ENCODE data around the gene RAB5B.

RAB5B gene

DNA sequence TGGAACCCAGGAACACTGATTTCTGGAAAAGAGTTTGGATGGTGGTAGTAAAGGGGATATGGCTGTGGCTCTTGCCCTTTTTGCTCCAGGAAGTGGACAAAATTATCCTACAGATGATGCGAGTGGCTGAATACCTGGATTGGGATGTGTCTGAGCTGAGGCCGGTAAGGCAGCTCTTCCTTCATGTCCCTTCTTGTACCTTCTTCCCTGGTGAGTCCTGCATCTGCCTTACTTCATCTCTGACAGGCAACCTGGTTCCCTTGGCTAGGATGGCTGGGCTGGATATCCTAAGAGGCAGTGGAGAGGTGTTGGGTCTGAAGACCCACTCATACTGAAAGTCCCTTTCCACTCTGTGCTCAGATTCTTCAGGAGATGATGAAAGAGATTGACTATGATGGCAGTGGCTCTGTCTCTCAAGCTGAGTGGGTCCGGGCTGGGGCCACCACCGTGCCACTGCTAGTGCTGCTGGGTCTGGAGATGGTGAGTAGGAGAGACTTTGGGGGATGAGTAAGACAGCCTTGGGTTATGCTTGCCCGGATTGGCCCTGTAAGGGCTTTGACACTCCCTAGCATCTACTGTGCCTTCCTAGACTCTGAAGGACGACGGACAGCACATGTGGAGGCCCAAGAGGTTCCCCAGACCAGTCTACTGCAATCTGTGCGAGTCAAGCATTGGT is 34.9 kb upstream of the RAB5B start:
- TF ChIP-seq, protein P1, sequence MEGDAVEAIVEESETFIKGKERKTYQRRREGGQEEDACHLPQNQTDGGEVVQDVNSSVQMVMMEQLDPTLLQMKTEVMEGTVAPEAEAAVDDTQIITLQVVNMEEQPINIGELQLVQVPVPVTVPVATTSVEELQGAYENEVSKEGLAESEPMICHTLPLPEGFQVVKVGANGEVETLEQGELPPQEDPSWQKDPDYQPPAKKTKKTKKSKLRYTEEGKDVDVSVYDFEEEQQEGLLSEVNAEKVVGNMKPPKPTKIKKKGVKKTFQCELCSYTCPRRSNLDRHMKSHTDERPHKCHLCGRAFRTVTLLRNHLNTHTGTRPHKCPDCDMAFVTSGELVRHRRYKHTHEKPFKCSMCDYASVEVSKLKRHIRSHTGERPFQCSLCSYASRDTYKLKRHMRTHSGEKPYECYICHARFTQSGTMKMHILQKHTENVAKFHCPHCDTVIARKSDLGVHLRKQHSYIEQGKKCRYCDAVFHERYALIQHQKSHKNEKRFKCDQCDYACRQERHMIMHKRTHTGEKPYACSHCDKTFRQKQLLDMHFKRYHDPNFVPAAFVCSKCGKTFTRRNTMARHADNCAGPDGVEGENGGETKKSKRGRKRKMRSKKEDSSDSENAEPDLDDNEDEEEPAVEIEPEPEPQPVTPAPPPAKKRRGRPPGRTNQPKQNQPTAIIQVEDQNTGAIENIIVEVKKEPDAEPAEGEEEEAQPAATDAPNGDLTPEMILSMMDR (IDR thresholded peaks at IDR 0.05; ENCODE audit: control extremely low read depth, extremely low read depth, low read depth, missing control alignments): no peak
- no peak for DNase-seq (ENCODE audit: extremely low spot score)
- ChIA-PET POLR2A (interaction anchor here (0.5 to 1.6 kb wide), 4 partner anchors 8 to 385 kb away, joined by 3 to 6 read pairs (median 4); partner anchors contain the start of gene RNF41), CTCF (interaction anchor here (0.6 to 7.0 kb wide), 31 partner anchors 10 to 200 kb away, joined by 3 to 92 read pairs (median 5); partner anchors contain the start of genes DGKA, GDF11, ORMDL2 and PYM1)

DNA sequence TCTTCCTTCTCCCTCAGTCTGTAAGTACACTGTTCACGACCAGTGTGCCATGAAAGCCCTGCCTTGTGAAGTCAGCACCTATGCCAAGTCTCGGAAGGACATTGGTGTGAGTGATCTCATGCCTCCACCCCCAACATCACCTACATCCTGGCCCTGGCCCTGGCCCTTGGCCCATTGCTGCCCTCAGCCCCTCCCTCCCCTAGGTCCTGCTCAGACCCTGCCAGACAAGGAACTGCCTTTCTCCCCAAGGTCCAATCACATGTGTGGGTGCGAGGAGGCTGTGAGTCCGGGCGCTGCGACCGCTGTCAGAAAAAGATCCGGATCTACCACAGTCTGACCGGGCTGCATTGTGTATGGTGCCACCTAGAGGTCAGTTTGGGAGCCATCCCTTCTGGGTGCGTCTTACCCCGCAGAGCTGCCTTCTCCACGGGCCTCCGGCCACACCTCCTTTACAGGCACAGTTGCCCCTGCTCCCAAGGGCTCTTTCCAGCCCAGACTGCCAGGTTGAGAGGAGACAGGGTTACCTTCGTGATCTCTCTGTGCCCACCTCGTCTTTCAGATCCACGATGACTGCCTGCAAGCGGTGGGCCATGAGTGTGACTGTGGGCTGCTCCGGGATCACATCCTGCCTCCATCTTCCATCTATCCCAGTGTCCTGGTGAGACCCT is 33.7 kb upstream of the RAB5B start:
- ChIA-PET CTCF (interaction anchor here (0.6 to 7.0 kb wide), 43 partner anchors 9 to 294 kb away, joined by 3 to 92 read pairs (median 4); partner anchors contain the start of genes DGKA, DNAJC14, GDF11 and ORMDL2), POLR2A (interaction anchor here (0.6 to 1.6 kb wide), 3 partner anchors 185 to 282 kb away, joined by 3 read pairs; partner anchors contain the start of gene RNF41)
- TF ChIP-seq, protein P1 (IDR thresholded peaks at IDR 0.05; ENCODE audit: control extremely low read depth, extremely low read depth, low read depth, missing control alignments): peak; percentile 89
- peak; percentile 86 for DNase-seq (ENCODE audit: extremely low spot score)

DNA sequence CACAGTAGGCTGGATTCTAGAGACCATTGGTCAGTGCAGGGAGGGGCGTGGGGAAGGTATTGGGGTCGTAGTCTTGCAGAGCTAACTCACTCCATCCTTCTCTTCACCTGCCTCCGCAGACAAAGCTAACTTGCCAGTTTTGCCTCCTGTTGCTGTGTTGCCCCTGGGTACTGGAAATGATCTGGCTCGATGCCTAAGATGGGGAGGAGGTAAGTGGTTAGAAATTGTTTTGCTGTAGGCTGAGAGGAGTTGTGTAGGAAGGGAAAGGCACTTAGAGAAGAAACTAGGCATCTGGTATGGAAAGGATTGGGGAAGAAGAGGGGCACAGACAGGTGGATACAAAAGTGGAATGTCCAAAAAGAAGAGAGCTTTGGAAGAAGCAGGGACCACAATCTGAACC is 31.8 kb upstream of the RAB5B start:
- POLR2A ChIA-PET: no interaction called here
- CTCF ChIA-PET: interaction anchor here (1.0 to 6.7 kb wide), 10 partner anchors 9 to 316 kb away, joined by 3 to 71 read pairs (median 10); partner anchors contain the start of genes ANKRD52, GDF11, ORMDL2 and SUOX
- no peak for DNase-seq (ENCODE audit: extremely low spot score)

DNA sequence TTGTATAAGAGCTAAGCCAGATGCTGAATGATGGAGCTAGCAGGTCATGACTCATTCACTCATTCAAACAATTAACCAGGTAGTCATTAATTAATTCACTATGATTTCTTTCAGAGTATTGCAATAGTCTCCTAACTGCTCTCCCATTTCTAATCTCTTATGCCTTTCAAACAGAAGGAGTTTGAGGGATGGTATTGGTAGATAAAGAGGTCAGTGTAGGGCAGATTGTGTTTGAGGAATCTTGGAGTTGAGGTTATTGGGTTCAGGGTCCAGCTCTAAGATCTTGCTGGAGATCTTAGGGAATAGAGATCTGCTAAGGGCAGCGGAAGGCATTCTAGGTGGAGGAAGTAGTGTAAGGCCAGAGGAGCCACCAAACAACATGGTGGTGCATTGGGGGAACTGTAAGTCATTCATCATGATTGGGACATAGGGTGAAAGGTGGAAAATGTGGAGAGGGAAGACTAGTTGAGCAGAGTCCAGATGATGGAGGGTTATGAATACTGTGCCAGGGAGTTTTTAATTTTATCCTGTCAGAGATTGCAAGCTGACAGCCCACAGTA is 31.2 kb upstream of the RAB5B start:
- ChIA-PET CTCF (interaction anchor here (1.0 to 6.7 kb wide), 10 partner anchors 9 to 316 kb away, joined by 3 to 71 read pairs (median 10); partner anchors contain the start of genes ANKRD52, GDF11, ORMDL2 and SUOX), POLR2A (no interaction called here)
- no peak for DNase-seq (ENCODE audit: extremely low spot score)
- TF ChIP-seq, protein P1 (IDR thresholded peaks at IDR 0.05; ENCODE audit: control extremely low read depth, extremely low read depth, low read depth, missing control alignments): no peak

More for the DNA sequence above, 31.8 kb upstream of the RAB5B start:
- TF ChIP-seq, protein P1 (IDR thresholded peaks at IDR 0.05; ENCODE audit: control extremely low read depth, extremely low read depth, low read depth, missing control alignments): no peak

DNA sequence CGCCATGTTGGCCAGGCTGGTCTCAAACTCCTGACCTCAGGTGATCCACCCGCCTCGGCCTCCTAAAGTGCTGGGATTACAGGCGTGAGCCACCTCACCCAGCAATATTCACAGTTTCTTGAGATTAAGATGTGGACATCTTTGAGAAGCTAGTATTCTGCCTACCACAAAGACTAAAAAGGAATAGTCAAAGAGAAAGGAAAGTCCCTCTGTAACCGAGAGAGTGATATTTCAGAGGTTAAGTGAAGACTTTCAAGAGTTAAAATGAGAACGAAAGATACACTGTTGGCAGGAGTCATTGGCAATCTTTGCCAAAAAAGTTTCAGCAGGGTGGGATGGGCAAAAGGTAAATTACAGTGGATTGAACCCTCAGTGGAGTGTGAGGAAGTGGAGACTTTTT is 27.3 kb upstream of the RAB5B start:
- DNase-seq (ENCODE audit: extremely low spot score): no peak
- TF ChIP-seq, protein P1 (IDR thresholded peaks at IDR 0.05; ENCODE audit: control extremely low read depth, extremely low read depth, low read depth, missing control alignments): no peak
- ChIA-PET POLR2A (interaction anchor here (0.7 to 0.8 kb wide), 2 partner anchors 8 to 202 kb away, joined by 3 to 4 read pairs; no protein-coding TSS in a partner anchor), CTCF (interaction anchor here (1.7 kb wide), 1 partner anchor 10 kb away, joined by 4 read pairs; no protein-coding TSS in a partner anchor)

DNA sequence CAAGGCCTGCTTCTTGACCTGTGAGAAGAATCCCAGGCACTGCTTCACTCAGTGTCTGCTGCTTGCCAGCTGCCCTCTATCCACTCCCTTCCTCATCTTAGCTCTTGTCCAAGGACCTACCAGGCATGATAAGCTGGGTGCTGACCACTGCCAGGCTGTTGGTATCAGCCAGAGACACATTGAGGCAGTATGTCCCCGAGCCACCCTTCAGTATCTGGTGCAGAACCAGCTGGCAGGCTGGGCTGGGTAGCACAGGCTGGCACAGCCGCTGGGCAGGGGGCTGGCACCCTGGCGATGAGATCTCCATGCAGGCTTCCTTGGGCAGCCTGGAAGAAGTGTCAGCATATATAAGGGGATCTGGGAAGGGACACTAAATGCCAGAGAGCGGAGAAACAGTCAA is 18.5 kb upstream of the RAB5B start:
- TF ChIP-seq, protein P1 (IDR thresholded peaks at IDR 0.05; ENCODE audit: control extremely low read depth, extremely low read depth, low read depth, missing control alignments): no peak
- CTCF ChIA-PET: interaction anchor here (1.1 to 4.1 kb wide), 6 partner anchors 15 to 85 kb away, joined by 3 to 41 read pairs (median 6); no protein-coding TSS in a partner anchor
- DNase-seq (ENCODE audit: extremely low spot score): no peak
- POLR2A ChIA-PET: no interaction called here
